ENCODE results near the gene TRABD2B.

Gene TRABD2B

GRCh38 chr1:48022306-48022705, 25.1 kb upstream of the TRABD2B start:
- TF ChIP-seq, protein P1, sequence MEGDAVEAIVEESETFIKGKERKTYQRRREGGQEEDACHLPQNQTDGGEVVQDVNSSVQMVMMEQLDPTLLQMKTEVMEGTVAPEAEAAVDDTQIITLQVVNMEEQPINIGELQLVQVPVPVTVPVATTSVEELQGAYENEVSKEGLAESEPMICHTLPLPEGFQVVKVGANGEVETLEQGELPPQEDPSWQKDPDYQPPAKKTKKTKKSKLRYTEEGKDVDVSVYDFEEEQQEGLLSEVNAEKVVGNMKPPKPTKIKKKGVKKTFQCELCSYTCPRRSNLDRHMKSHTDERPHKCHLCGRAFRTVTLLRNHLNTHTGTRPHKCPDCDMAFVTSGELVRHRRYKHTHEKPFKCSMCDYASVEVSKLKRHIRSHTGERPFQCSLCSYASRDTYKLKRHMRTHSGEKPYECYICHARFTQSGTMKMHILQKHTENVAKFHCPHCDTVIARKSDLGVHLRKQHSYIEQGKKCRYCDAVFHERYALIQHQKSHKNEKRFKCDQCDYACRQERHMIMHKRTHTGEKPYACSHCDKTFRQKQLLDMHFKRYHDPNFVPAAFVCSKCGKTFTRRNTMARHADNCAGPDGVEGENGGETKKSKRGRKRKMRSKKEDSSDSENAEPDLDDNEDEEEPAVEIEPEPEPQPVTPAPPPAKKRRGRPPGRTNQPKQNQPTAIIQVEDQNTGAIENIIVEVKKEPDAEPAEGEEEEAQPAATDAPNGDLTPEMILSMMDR (conservative IDR thresholded peaks at IDR 0.05; ENCODE audit: low read depth, low read length) = no peak
- no peak overlapping the region for H3K4me3 ChIP-seq (ENCODE audit: low read length)
- no peak for DNase-seq (ENCODE audit: low read depth)

- H3K4me3 ChIP-seq (ENCODE audit: low read length) = no peak overlapping the region
- TF ChIP-seq, protein P1 (conservative IDR thresholded peaks at IDR 0.05; ENCODE audit: low read depth, low read length) = no peak
- DNase-seq (ENCODE audit: low read depth) = no peak
These were observed 24.6 kb upstream of the TRABD2B start for GRCh38 chr1:48021792-48022191.

DNA sequence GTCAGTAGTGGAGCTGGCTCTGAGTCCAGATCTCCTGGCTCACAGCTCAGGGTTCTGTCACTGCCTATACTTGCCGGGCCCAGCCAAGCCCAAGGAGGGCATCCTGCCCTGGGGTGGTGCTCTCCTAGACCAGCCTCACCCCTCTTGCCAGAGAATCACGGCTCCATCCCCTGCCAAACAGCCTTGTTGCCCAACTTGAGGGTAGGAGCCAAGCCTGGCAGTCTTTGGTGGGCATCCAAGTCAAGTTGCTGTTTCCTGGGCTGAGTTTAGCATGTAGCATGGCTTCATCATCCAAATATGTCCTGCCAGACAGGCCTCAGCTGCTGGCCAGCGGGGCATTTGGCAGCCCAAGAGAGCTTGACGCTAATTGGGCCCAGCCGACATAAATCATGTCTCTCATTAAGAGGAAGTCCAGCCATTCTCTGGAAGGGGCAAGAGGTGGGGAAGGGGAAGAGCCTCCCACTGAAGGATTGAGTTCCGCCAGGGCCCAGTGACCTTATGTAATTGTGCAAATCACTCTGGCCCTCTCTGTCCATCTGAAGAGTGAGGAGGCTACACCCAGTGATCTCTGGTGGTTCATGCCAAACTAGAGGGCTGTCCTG, 22.6 kb upstream of the TRABD2B start:
- TF ChIP-seq, protein P1 (conservative IDR thresholded peaks at IDR 0.05; ENCODE audit: low read depth, low read length) = no peak
- no peak for DNase-seq (ENCODE audit: low read depth)
- H3K4me3 ChIP-seq (ENCODE audit: low read length) = no peak overlapping the region

DNA sequence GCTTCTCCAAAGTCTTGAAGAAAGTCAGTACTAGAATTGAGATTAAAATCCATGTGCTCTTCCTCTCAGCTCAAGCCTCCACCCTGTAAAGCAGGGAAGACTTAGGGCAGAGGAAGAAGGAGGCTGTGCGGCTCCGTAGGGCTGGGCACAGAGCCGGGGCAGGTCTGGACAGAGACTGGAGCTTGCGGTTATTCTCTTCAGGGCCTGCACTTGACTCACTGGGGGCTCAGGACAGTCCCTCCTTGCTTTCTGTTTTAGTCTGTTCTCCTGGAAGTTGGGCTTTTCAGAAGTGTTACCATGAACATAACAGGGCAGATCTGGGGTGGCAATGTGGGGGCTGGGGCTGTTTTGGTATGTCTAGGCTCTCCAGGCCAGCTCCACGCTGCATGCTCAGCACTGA, 21.6 kb upstream of the TRABD2B start:
- TF ChIP-seq, protein P1 (conservative IDR thresholded peaks at IDR 0.05; ENCODE audit: low read depth, low read length) = no peak
- DNase-seq (ENCODE audit: low read depth) = no peak
- no peak overlapping the region for H3K4me3 ChIP-seq (ENCODE audit: low read length)

GRCh38 chr1:48017716-48018115, 20.5 kb upstream of the TRABD2B start:
- DNase-seq (ENCODE audit: low read depth) = no peak
- TF ChIP-seq, protein P1 (conservative IDR thresholded peaks at IDR 0.05; ENCODE audit: low read depth, low read length) = no peak
- H3K4me3 ChIP-seq (ENCODE audit: low read length) = no peak overlapping the region

DNA sequence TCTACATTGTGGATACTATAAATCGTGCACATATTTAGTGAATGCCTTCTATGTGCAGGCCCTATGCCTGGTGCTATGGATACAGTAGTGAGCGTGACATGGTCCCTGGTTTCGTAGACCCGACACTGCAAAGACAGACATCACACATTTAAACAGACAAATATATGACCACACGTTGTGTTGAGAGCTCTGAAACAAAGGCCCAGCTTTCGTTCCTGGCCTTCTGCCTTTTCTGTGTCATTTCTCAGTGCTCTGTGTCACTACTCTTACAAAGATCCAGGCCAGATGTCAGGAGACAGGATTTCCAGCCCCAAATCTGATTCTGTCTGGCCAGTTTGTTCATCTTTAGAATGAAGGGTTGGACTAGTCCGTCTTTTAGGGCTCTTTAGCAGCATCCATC, 19.3 kb upstream of the TRABD2B start:
- DNase-seq (ENCODE audit: low read depth) = no peak
- TF ChIP-seq, protein P1 (conservative IDR thresholded peaks at IDR 0.05; ENCODE audit: low read depth, low read length) = no peak
- no peak overlapping the region for H3K4me3 ChIP-seq (ENCODE audit: low read length)

- TF ChIP-seq, protein P1 (conservative IDR thresholded peaks at IDR 0.05; ENCODE audit: low read depth, low read length) = no peak
- no peak overlapping the region for H3K4me3 ChIP-seq (ENCODE audit: low read length)
- no peak for DNase-seq (ENCODE audit: low read depth)
These were observed 16.1 kb upstream of the TRABD2B start for GRCh38 chr1:48013270-48013669.

All from retinal pigment epithelial cell (primary cell).